ENCODE results near the gene ZNF354C.

Gene ZNF354C

DNA sequence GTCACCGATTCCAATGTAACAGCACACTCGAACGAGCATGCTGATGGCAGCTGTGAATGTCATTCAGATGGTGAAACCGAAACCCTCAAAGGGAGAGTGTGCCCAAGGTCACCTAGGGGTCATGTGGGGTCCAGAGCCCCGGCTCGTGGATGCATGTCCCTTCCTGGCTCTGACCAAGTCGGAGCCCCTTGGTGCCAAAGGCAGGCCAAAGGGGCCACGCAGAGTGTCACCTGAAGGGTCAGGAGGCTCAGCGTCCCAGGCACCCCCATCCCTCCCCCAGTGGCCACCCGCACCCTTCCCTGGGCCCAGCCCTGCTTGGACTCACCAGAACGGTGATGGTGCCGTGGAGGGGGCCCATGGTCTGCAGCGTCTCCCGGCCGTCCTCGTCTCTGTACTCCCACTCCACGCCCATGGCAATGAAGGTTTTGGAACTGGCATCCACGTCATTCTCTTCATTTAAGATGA is 69.5 kb downstream of the ZNF354C start:
- H3K4me3 ChIP-seq (ENCODE audit: low read depth, low read length) = no peak overlapping the region
- no peak overlapping the region for H2AFZ ChIP-seq (ENCODE audit: low read length, unreplicated experiment)
- no peaks in the 10 kb centered on the region for H3K4me1 ChIP-seq (ENCODE audit: control insufficient read depth, insufficient read depth, low read length, unreplicated experiment)
- H3K36me3 ChIP-seq (ENCODE audit: insufficient read depth, low read length) = peaks cover 14% of the 10 kb centered on the region; the same call in 1 of the 2 replicates
- no peak overlapping the region for H3K27ac ChIP-seq (ENCODE audit: low read depth, low read length)
- H3K27me3 ChIP-seq (ENCODE audit: insufficient read depth, low read length) = no peaks in the 10 kb centered on the region
- no peaks in the 10 kb centered on the region for H3K79me2 ChIP-seq (ENCODE audit: control insufficient read depth, insufficient read depth, low read length, unreplicated experiment)

DNA sequence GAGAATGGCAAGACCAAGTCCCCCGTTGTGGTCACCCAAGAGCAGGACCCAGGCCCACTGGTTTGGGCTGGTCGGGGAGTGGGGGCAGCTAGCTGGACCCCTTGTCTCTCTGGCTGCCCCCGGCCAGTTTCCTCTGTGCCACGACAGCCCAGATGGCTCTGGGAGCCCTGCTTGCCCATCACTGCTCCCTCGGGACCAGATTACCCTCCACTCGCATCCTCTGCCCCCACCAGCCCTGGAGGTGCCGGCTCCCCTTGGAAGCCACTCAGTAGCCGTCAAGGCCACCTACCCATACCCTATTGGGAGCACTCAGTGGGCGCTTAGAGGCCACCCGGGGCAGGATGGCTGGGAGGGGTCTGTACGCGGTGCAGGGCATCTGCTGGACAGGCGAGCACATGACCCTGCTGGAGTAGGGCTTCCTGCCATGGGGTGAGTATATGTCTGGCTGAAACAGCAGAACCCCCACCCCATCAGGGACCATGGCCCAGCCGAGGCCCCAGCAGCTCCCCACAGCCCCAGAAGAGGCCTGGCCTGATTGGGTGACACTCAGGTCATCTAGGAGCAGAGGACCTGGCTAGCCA is 70.0 kb downstream of the ZNF354C start:
- Histone ChIP-seq H3K36me3 (ENCODE audit: insufficient read depth, low read length) (peaks cover 12% of the 10 kb centered on the region; the same call in 1 of the 2 replicates), H2AFZ (ENCODE audit: low read length, unreplicated experiment) (no peak overlapping the region), H3K4me3 (ENCODE audit: low read depth, low read length) (no peak overlapping the region), H3K4me1 (ENCODE audit: control insufficient read depth, insufficient read depth, low read length, unreplicated experiment) (no peaks in the 10 kb centered on the region), H3K27ac (ENCODE audit: low read depth, low read length) (no peak overlapping the region), H3K79me2 (ENCODE audit: control insufficient read depth, insufficient read depth, low read length, unreplicated experiment) (no peaks in the 10 kb centered on the region), H3K27me3 (ENCODE audit: insufficient read depth, low read length) (no peaks in the 10 kb centered on the region)

DNA sequence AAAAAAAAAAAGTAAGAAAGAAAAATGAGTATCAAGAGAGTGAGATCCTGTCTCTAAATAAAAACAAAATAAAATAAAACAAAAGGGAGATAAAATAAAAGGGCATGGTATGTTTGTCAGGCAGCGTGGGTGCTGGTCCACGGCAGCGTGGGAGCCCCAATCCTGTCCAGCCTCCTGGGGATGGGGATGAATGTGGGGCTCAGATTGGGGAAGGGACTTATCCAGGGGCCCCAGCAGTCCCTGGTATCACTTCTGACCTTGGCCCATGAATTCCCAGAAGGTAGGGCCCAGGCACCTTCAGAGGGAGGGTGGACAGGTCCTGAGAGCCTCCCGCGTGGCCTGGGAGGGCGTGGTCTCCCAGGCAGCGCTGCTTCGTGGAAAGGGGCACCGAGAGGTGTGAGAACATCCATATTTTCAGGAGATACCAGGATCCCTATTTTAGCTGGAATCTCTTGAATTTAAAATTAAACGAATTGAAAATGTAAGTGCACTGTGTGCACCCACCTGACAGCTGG is 71.2 kb downstream of the ZNF354C start:
- Histone ChIP-seq H3K4me3 (ENCODE audit: low read depth, low read length) (no peak overlapping the region), H3K4me1 (ENCODE audit: control insufficient read depth, insufficient read depth, low read length, unreplicated experiment) (no peaks in the 10 kb centered on the region), H2AFZ (ENCODE audit: low read length, unreplicated experiment) (no peak overlapping the region), H3K27ac (ENCODE audit: low read depth, low read length) (no peak overlapping the region), H3K36me3 (ENCODE audit: insufficient read depth, low read length) (peaks cover 5% of the 10 kb centered on the region; the same call in 1 of the 2 replicates), H3K27me3 (ENCODE audit: insufficient read depth, low read length) (no peaks in the 10 kb centered on the region), H3K79me2 (ENCODE audit: control insufficient read depth, insufficient read depth, low read length, unreplicated experiment) (no peaks in the 10 kb centered on the region)

DNA sequence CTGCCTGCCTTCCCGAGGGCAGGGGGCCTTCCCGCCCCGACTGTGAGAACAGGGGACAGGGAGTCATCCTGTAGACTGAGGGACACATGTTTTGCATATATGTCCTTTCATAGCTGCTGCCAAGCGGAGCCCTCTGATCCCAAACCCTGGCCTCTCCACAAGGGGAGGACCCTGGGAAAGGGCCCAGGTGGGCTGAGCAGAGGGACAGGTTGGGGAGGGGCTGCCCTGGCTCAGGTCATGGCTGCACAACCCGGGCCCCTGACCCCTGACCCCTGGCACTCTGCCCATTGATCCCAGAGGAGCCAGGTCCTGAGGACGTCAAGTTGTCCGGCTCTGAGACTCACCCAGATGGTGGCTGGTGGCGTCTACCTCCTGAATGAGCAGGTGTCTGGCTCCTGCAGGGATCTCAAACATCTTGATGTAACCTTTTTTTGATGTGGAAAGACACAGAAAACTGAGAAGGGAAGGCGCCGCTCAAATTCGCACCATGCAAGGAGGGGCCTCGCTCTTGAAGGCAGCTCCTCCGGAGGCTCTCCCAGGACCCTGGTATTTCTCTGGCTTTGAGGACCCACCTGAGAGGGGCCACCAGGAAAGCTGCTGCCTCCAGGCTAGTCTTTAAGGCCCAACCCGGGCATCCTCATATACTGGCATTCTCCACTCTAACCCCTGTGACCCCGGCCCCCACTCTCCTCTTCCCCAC is 71.9 kb downstream of the ZNF354C start:
- Histone ChIP-seq H3K79me2 (ENCODE audit: control insufficient read depth, insufficient read depth, low read length, unreplicated experiment) (no peaks in the 10 kb centered on the region), H3K4me1 (ENCODE audit: control insufficient read depth, insufficient read depth, low read length, unreplicated experiment) (no peaks in the 10 kb centered on the region), H3K4me3 (ENCODE audit: low read depth, low read length) (no peak overlapping the region), H3K27me3 (ENCODE audit: insufficient read depth, low read length) (no peaks in the 10 kb centered on the region), H2AFZ (ENCODE audit: low read length, unreplicated experiment) (no peak overlapping the region), H3K27ac (ENCODE audit: low read depth, low read length) (no peak overlapping the region), H3K36me3 (ENCODE audit: insufficient read depth, low read length) (peaks cover 3% of the 10 kb centered on the region; the same call in 1 of the 2 replicates)

DNA sequence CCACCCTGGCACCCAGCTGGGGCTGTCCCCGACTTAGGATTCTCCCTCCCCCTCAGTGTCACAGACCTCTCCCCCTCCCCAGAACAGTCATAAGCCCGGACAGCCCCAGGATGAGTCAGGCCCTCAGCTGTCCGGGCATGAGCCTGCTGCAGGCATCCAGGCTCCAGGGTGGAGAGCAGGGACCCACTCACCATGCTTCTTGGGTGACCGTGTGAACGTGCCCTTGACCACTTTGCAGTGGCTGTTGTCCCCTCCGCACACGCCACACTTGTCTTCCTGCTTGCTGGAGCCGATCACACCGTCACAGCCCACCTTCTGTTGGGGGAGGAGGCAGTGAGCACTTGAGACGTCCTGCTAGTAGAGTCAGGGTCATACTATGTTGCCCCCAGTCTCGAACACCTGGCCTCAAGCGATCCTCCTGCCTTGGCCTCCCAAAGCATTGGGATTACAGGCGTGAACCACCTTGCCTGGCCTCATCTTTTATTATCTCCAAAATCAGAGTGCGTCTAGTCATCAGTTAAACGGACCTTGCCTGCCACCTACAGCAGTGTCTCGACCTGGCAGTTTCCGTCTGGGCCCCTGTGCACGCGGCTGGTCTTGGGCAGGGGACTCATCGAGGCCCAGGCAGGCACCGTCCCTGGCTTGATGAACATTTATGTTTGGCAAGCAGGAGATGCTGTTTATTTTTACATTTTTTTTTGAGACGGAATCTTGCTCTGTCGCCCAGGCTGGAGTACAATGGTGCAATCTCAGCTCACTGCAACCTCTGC is 72.6 kb downstream of the ZNF354C start:
- Histone ChIP-seq H3K27me3 (ENCODE audit: insufficient read depth, low read length) (no peaks in the 10 kb centered on the region), H3K79me2 (ENCODE audit: control insufficient read depth, insufficient read depth, low read length, unreplicated experiment) (no peaks in the 10 kb centered on the region), H3K4me1 (ENCODE audit: control insufficient read depth, insufficient read depth, low read length, unreplicated experiment) (no peaks in the 10 kb centered on the region), H3K27ac (ENCODE audit: low read depth, low read length) (no peak overlapping the region), H2AFZ (ENCODE audit: low read length, unreplicated experiment) (no peak overlapping the region), H3K36me3 (ENCODE audit: insufficient read depth, low read length) (peaks cover 3% of the 10 kb centered on the region; the same call in 1 of the 2 replicates), H3K4me3 (ENCODE audit: low read depth, low read length) (no peak overlapping the region)
